ENCODE data around the gene ATP6V0E1. TPM values are rescaled to one million over a fixed set of nuclear protein-coding genes. Genes with fewer than 3 reads are reported as not detected.

ATP6V0E1 gene
- total and polyA plus RNA-seq, 11 donors: 127 to 242 (median 204) TPM

GRCh38 chr5:172950176-172950965 is 33.2 kb upstream of the ATP6V0E1 start:
- H3K27ac ChIP-seq: no peak overlapping the region
- TF ChIP-seq CTCF (IDR thresholded peaks at IDR 0.05) (no peak), POLR2A (IDR thresholded peaks at IDR 0.05) (no peak)

GRCh38 chr5:172951371-172952033 is 32.1 kb upstream of the ATP6V0E1 start:
- DNase-seq (peak in 1 of 5 donors; percentile 22), ATAC-seq (no peak)
- intact Hi-C loops (cut with DNase I): no loop called here
- H3K36me3 ChIP-seq: peaks cover 0 to 41% (median 19%) of the 10 kb centered on the region in 9 donors
- TF ChIP-seq POLR2A (IDR thresholded peaks at IDR 0.05): no peak
- TF ChIP-seq CTCF (IDR thresholded peaks at IDR 0.05): no peak
- H3K4me1 ChIP-seq: peaks cover 0 to 8% (median 0%) of the 10 kb centered on the region in 12 donors
- no peak overlapping the region for H3K4me3 ChIP-seq
- H3K27me3 ChIP-seq: no peaks in the 10 kb centered on the region
- no peaks in the 10 kb centered on the region for H3K9me3 ChIP-seq
- 65 to 78% (median 72%) methylated on average over 8 to 11 of the region's 11 CpGs for WGBS, 4 donors
- H3K27ac ChIP-seq: no peak overlapping the region

More at GRCh38 chr5:172950176-172950965, 33.2 kb upstream of the ATP6V0E1 start:
- Histone ChIP-seq H3K36me3 (peaks cover 0 to 52% (median 30%) of the 10 kb centered on the region in 9 donors), H3K4me1 (peaks cover 0 to 7% (median 0%) of the 10 kb centered on the region in 12 donors), H3K4me3 (no peak overlapping the region), H3K27me3 (no peaks in the 10 kb centered on the region), H3K9me3 (no peaks in the 10 kb centered on the region)
- DNase-seq (peak in 1 of 5 donors; percentile 15), ATAC-seq (no peak)
- 94 to 96% (median 95%) methylated on average over 12 of the region's 12 CpGs for whole genome bisulfite sequencing, 4 donors
- intact Hi-C loops (cut with DNase I): no loop called here

GRCh38 chr5:172952034-172952511 is 31.5 kb upstream of the ATP6V0E1 start:
- ATAC-seq (peak in 1 of 4 donors; percentile 39), DNase-seq (no peak)
- no peaks in the 10 kb centered on the region for H3K9me3 ChIP-seq
- H3K4me3 ChIP-seq: no peak overlapping the region
- peaks cover 0 to 8% (median 0%) of the 10 kb centered on the region in 12 donors for H3K4me1 ChIP-seq
- no peaks in the 10 kb centered on the region for H3K27me3 ChIP-seq
- intact Hi-C loops (cut with DNase I): no loop called here
- no peak overlapping the region for H3K27ac ChIP-seq
- WGBS, 4 donors: 46 to 62% (median 54%) methylated on average over 4 of the region's 4 CpGs
- H3K36me3 ChIP-seq: peaks cover 0 to 36% (median 13%) of the 10 kb centered on the region in 9 donors
- TF ChIP-seq POLR2A (IDR thresholded peaks at IDR 0.05) (no peak), CTCF (IDR thresholded peaks at IDR 0.05) (no peak)
